ENCODE data around the gene ACTG2.

The ACTG2 gene

GRCh38 chr2:73908689-73909652 is 16.2 kb downstream of the ACTG2 start:
- H3K4me1 Mint-ChIP-seq: no peaks in the 10 kb centered on the region
- H3K4me3 Mint-ChIP-seq: no peak overlapping the region
- H3K9me3 Mint-ChIP-seq: no peaks in the 10 kb centered on the region
- TF ChIP-seq CTCF (IDR thresholded peaks at IDR 0.05; ENCODE audit: unreplicated experiment in 3 of 3): no peak
- H3K36me3 Mint-ChIP-seq (ENCODE audit: low read depth): no peaks in the 10 kb centered on the region
- no peaks in the 10 kb centered on the region for H3K27me3 Mint-ChIP-seq (ENCODE audit: low read depth)
- H3K27ac Mint-ChIP-seq: peak overlapping the region; percentile 56 to 89 (median 81)

DNA sequence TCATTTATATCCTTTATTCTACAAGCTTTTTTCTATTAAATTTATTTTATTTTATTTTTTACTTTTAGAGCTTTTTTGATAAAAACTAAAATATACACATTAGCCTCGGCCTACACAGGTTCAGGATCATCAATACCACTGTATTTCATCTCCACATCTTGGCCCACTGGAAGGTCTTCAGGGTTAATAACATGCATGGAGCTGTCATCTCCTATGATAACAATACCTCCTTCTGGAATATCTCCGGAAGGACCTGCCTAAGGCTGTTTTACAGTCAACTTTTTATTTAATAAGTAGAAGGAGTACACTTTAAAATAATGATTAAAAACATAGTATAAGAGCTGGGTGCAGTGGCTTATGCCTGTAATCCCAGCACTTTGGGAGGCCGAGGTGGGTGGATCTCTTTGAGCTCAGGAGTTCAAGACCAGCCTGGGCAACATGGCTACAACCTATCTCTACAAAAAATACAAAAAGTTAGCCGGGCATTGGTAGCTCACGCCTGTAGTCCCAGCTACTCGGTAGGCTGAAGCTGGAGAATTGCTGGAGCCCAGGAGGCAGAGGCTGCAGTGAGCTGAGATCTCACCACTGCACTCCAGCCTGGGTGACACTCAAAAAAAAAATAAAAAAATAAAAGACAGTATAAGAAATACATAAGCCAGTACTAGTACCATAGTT is 18.2 kb downstream of the ACTG2 start:
- no peak overlapping the region for H3K4me3 Mint-ChIP-seq
- H3K27ac Mint-ChIP-seq: no peak overlapping the region

DNA sequence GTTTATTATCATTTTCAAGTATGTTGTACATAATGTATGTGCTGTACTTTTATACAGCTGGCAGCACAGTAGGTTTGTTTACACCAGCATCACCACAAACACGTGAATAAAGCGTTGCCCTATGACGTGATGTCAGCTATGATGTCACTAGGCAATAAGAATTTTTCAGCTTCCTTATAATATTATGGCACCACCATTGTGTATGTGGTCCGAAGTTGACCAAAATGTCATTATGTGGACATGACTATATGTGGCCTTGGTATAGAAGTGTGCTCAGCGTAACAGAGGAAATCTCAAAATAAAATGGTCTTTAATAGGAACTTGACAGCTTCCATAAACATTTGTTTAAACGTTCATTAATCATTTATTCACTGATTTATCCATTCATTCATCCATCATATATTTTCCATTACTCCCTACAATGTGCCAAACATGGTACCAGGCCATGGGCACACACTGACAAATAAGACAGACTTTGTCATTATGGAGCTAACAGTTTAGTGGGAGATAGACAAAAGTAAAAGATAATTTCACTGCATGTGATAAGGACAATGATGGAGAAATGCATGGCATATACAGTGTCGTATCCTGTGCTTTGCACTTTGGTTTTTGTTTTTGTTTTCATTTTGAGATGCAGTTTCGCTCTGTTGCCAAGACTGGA is 18.9 kb downstream of the ACTG2 start:
- Mint-ChIP-seq H3K4me1 (no peaks in the 10 kb centered on the region), H3K27me3 (ENCODE audit: low read depth) (no peaks in the 10 kb centered on the region), H3K4me3 (no peak overlapping the region), H3K36me3 (ENCODE audit: low read depth) (no peaks in the 10 kb centered on the region), H3K27ac (no peak overlapping the region), H3K9me3 (no peaks in the 10 kb centered on the region)
- no peak for TF ChIP-seq CTCF (IDR thresholded peaks at IDR 0.05; ENCODE audit: unreplicated experiment in 3 of 3)

More for the DNA sequence above, 18.2 kb downstream of the ACTG2 start:
- Mint-ChIP-seq H3K36me3 (ENCODE audit: low read depth) (no peaks in the 10 kb centered on the region), H3K27me3 (ENCODE audit: low read depth) (no peaks in the 10 kb centered on the region), H3K9me3 (no peaks in the 10 kb centered on the region), H3K4me1 (no peaks in the 10 kb centered on the region)
- TF ChIP-seq CTCF (IDR thresholded peaks at IDR 0.05; ENCODE audit: unreplicated experiment in 3 of 3): no peak

- TF ChIP-seq CTCF (IDR thresholded peaks at IDR 0.05; ENCODE audit: unreplicated experiment in 3 of 3): no peak
- H3K4me3 Mint-ChIP-seq: no peak overlapping the region
- H3K9me3 Mint-ChIP-seq: no peaks in the 10 kb centered on the region
- no peak overlapping the region for H3K27ac Mint-ChIP-seq
- no peaks in the 10 kb centered on the region for H3K4me1 Mint-ChIP-seq
- H3K27me3 Mint-ChIP-seq (ENCODE audit: low read depth): peaks cover 4% of the 10 kb centered on the region
- no peaks in the 10 kb centered on the region for H3K36me3 Mint-ChIP-seq (ENCODE audit: low read depth)
Measured at GRCh38 chr2:73913414-73914054, 20.7 kb downstream of the ACTG2 start.

DNA sequence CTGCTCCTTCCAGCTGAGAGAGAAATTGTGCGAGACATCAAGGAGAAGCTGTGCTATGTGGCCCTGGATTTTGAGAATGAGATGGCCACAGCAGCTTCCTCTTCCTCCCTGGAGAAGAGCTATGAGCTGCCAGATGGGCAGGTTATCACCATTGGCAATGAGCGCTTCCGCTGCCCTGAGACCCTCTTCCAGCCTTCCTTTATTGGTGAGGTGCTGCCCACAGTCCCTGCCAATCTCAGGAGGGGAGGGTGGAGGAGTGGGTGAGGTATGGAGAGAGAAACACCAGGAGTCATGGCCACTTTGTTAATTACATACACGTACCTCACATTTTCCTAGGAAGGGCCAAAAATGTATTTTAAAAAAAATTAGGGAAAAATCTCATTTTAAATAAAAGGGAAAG is 21.9 kb downstream of the ACTG2 start:
- no peaks in the 10 kb centered on the region for H3K4me1 Mint-ChIP-seq
- no peak overlapping the region for H3K4me3 Mint-ChIP-seq
- no peaks in the 10 kb centered on the region for H3K9me3 Mint-ChIP-seq
- peaks cover 4% of the 10 kb centered on the region for H3K27me3 Mint-ChIP-seq (ENCODE audit: low read depth)
- no peaks in the 10 kb centered on the region for H3K36me3 Mint-ChIP-seq (ENCODE audit: low read depth)
- no peak overlapping the region for H3K27ac Mint-ChIP-seq
- TF ChIP-seq CTCF (IDR thresholded peaks at IDR 0.05; ENCODE audit: unreplicated experiment in 3 of 3): no peak
